ENCODE data around the gene CBX4. TPM values are rescaled to one million over a fixed set of nuclear protein-coding genes. Genes with fewer than 3 reads are reported as not detected.
A peak's percentile ranks its signal among the peaks of the same experiment; 100 is the strongest.
"Not testable (repeated sequence)": the region's sequence is repeated elsewhere in the genome, so short reads cannot be mapped to it uniquely, and the experiment has no call there.

The CBX4 gene
- total and polyA plus RNA-seq, 4 donors, result 2.5 to 13.4 (median 9.4) TPM

- WGBS, 2 donors, result 79 to 81% methylated on average over 10 of the region's 10 CpGs
- H3K9me3 ChIP-seq (ENCODE audit: control insufficient read depth, low read length); H3K27ac ChIP-seq (ENCODE audit: low read depth in 1 of 2, low read length in 2 of 2); ATAC-seq (ENCODE audit: low FRiP score); intact Hi-C loops (cut with DNase I); H3K36me3 ChIP-seq (ENCODE audit: control insufficient read depth in 1 of 2, insufficient read depth in 2 of 2, low read length in 1 of 2); DNase-seq; H3K4me3 ChIP-seq (ENCODE audit: low read length in 2 of 2); H3K27me3 ChIP-seq (ENCODE audit: control insufficient read depth in 1 of 2, insufficient read depth in 2 of 2, low read length in 1 of 2); H3K4me1 ChIP-seq (ENCODE audit: control insufficient read depth in 1 of 2, insufficient read depth in 2 of 2, low read length in 2 of 2): not testable (repeated sequence)
These were observed 13.9 kb upstream of the CBX4 start for GRCh38 chr17:79853168-79853567.

DNA sequence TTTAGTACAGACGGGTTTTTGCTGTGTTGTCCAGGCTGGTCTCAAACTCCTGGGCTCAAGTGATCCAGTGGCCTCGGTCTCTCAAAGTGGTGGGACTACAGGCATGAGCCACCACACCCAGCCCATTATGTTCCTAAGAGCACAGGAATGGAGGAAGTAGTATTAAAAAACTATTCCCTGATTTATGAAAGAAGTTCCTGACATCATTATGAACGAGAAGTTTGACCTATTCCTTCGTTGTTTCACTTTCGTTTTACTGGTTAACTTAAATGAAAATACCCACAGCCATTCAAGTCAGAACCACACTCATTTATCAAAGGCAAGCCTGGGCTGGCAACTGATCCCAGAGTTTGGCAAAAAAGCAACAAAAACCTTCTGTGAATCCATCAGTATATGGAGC lies 13.5 kb upstream of the CBX4 start:
- no peaks in the 10 kb centered on the region for H3K4me1 ChIP-seq (ENCODE audit: control insufficient read depth in 1 of 2, insufficient read depth in 2 of 2, low read length in 2 of 2)
- H3K9me3 ChIP-seq (ENCODE audit: control insufficient read depth, low read length), result no peaks in the 10 kb centered on the region
- no peak overlapping the region for H3K27ac ChIP-seq (ENCODE audit: low read depth in 1 of 2, low read length in 2 of 2)
- H3K27me3 ChIP-seq (ENCODE audit: control insufficient read depth in 1 of 2, insufficient read depth in 2 of 2, low read length in 1 of 2), result no peaks in the 10 kb centered on the region
- no peaks in the 10 kb centered on the region for H3K36me3 ChIP-seq (ENCODE audit: control insufficient read depth in 1 of 2, insufficient read depth in 2 of 2, low read length in 1 of 2)
- DNase-seq (no peak), ATAC-seq (ENCODE audit: low FRiP score) (peak; percentile 8)
- WGBS, 2 donors, result 1 to 3% methylated on average over 5 of the region's 5 CpGs
- no peak overlapping the region for H3K4me3 ChIP-seq (ENCODE audit: low read length in 2 of 2)
- intact Hi-C loops (cut with DNase I), result no loop called here

GRCh38 chr17:79851461-79851817 lies 12.2 kb upstream of the CBX4 start:
- Histone ChIP-seq H3K36me3 (ENCODE audit: control insufficient read depth in 1 of 2, insufficient read depth in 2 of 2, low read length in 1 of 2) (no peaks in the 10 kb centered on the region), H3K4me1 (ENCODE audit: control insufficient read depth in 1 of 2, insufficient read depth in 2 of 2, low read length in 2 of 2) (no peaks in the 10 kb centered on the region), H3K27me3 (ENCODE audit: control insufficient read depth in 1 of 2, insufficient read depth in 2 of 2, low read length in 1 of 2) (no peaks in the 10 kb centered on the region), H3K9me3 (ENCODE audit: control insufficient read depth, low read length) (no peaks in the 10 kb centered on the region), H3K4me3 (ENCODE audit: low read length in 2 of 2) (no peak overlapping the region), H3K27ac (ENCODE audit: low read depth in 1 of 2, low read length in 2 of 2) (no peak overlapping the region)
- ATAC-seq (ENCODE audit: low FRiP score), result no peak
- no peak for DNase-seq
- intact Hi-C loops (cut with DNase I), result no loop called here
- WGBS, 2 donors, result 79 to 80% methylated on average over 11 of the region's 11 CpGs

DNA sequence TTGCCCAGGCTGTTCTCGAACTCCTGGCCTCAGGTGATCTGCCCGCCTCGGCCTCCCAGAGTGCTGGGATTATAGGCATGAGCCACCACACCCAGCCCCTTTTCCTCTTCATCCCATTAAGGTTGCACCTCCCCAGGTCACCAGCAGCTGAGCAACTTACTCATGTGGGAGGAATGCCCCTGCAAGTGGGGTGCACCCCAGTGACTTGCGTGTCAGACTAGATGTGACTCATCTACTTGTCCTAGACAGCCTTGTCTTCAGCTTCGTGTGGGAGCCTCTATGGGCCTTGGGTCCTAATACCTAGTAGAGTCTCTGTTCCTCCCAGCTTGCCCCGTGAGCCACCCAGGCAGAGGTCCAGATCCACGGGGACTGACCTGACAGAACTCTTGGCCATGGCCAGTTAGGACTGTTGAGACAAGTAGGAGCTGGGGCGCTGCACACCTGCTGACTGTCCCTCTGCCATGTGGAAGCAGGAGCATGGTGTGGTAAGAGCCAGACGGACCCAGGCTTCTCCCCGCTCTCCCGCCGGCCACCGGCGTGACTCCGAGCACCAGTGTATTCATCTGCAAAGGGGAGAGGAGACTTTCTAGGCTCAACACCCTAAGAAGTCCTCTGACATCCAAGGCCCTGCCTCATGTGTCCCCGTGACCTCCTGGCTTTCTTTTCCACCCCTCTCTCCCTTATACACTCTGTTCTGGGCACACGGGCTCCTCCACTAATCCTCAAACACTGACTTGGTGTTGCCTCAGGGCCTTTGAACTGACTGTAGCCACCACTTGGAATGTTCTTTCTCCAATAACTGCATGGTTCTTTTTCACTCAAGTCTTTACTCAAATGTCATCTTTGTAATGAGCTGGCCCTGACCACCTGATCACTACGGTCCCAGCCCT lies 11.6 kb upstream of the CBX4 start:
- H3K27me3 ChIP-seq (ENCODE audit: control insufficient read depth in 1 of 2, insufficient read depth in 2 of 2, low read length in 1 of 2), result no peaks in the 10 kb centered on the region
- DNase-seq (no peak), ATAC-seq (ENCODE audit: low FRiP score) (no peak)
- H3K4me1 ChIP-seq (ENCODE audit: control insufficient read depth in 1 of 2, insufficient read depth in 2 of 2, low read length in 2 of 2), result no peaks in the 10 kb centered on the region
- H3K36me3 ChIP-seq (ENCODE audit: control insufficient read depth in 1 of 2, insufficient read depth in 2 of 2, low read length in 1 of 2), result no peaks in the 10 kb centered on the region
- intact Hi-C loops (cut with DNase I), result no loop called here
- H3K4me3 ChIP-seq (ENCODE audit: low read length in 2 of 2), result no peak overlapping the region
- 95% methylated on average over 18 of the region's 18 CpGs for WGBS, 2 donors
- no peak overlapping the region for H3K27ac ChIP-seq (ENCODE audit: low read depth in 1 of 2, low read length in 2 of 2)
- H3K9me3 ChIP-seq (ENCODE audit: control insufficient read depth, low read length), result no peaks in the 10 kb centered on the region

DNA sequence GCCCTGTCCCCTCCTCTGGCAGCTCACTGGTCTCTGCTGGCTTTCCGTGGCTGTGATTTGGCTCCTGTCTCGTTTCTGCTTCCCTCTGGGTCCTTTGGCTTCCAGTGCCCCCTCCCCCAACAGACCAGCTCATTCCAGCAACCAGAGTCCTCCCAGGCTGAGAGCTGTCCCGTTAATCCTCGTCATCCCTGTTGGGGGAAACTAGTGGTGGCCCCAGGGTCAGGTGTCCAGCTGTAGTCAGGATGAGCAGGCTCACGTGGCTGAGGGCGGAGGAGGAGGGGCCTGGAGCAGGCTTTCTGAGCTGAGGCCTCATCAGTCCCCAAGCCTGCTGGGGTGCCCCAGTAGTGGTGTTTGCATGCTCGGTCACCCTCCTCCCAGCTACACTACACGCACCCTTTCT lies 10.7 kb upstream of the CBX4 start:
- intact Hi-C loops (cut with DNase I), result no loop called here
- no peaks in the 10 kb centered on the region for H3K4me1 ChIP-seq (ENCODE audit: control insufficient read depth in 1 of 2, insufficient read depth in 2 of 2, low read length in 2 of 2)
- no peak for ATAC-seq (ENCODE audit: low FRiP score)

DNA sequence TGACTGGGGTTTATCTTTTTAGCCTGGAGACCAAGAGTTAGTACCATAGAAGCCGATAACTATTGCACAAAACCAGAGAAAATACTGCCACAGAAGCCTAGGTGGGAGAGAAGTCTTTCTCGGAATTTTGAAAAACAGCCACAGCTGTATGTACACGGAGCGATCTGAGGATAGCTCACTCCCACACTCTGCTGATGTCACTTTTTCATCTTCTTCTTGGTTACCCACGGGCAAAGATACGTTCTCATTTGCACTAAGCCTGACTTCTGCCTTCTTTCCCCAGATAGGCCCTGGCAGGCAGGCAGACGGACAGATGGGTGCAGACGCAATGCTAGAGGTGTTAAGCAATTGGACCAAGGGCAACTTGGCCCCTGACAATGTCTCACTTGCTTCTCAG lies 9.1 kb upstream of the CBX4 start:
- Histone ChIP-seq H3K4me1 (ENCODE audit: control insufficient read depth in 1 of 2, insufficient read depth in 2 of 2, low read length in 2 of 2) (no peaks in the 10 kb centered on the region), H3K9me3 (ENCODE audit: control insufficient read depth, low read length) (no peaks in the 10 kb centered on the region), H3K27me3 (ENCODE audit: control insufficient read depth in 1 of 2, insufficient read depth in 2 of 2, low read length in 1 of 2) (no peaks in the 10 kb centered on the region), H3K27ac (ENCODE audit: low read depth in 1 of 2, low read length in 2 of 2) (no peak overlapping the region), H3K36me3 (ENCODE audit: control insufficient read depth in 1 of 2, insufficient read depth in 2 of 2, low read length in 1 of 2) (no peaks in the 10 kb centered on the region), H3K4me3 (ENCODE audit: low read length in 2 of 2) (no peak overlapping the region)
- WGBS, 2 donors, result 93 to 95% methylated on average over 8 of the region's 8 CpGs
- intact Hi-C loops (cut with DNase I), result no loop called here
- ATAC-seq (ENCODE audit: low FRiP score) (no peak), DNase-seq (no peak)

More for the DNA sequence above, 10.7 kb upstream of the CBX4 start:
- Histone ChIP-seq H3K27ac (ENCODE audit: low read depth in 1 of 2, low read length in 2 of 2) (no peak overlapping the region), H3K27me3 (ENCODE audit: control insufficient read depth in 1 of 2, insufficient read depth in 2 of 2, low read length in 1 of 2) (no peaks in the 10 kb centered on the region), H3K9me3 (ENCODE audit: control insufficient read depth, low read length) (no peaks in the 10 kb centered on the region), H3K4me3 (ENCODE audit: low read length in 2 of 2) (no peak overlapping the region), H3K36me3 (ENCODE audit: control insufficient read depth in 1 of 2, insufficient read depth in 2 of 2, low read length in 1 of 2) (no peaks in the 10 kb centered on the region)
- 85% methylated on average over 8 of the region's 8 CpGs for WGBS, 2 donors
- DNase-seq, result no peak

DNA sequence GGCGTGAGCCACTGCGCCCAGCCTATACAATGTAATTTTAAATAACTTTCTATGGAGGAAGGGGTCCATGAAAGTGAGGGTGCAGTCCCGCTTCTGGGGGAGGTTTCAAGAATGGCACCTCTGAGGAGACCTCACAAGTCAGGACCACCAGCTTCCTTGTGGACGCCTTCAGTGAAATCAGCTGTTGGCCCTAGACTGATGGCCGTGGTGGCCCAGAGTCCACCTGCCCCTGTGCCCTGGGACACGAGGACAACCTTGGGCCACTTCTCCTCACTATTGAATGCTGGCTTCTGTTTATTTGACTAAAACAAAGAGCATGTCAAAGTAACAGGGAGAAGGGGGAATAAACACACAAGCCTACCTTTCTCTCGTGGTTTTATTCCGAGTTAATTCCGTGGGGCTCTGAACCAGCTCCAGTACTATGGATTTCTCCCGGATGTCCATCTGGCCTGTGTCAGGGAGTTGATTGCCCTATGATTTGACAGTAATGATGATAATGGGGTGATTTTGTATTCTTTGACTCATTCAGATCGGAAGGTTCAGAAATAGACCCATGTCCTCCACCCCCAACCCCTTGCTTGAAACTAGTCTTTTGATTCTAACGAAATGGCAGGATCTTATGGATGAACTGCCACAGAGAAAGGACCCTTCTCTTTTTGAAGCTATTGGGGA lies 8.6 kb upstream of the CBX4 start:
- ATAC-seq (ENCODE audit: low FRiP score) (no peak), DNase-seq (no peak)
- Histone ChIP-seq H3K4me3 (ENCODE audit: low read length in 2 of 2) (no peak overlapping the region), H3K36me3 (ENCODE audit: control insufficient read depth in 1 of 2, insufficient read depth in 2 of 2, low read length in 1 of 2) (no peaks in the 10 kb centered on the region), H3K27ac (ENCODE audit: low read depth in 1 of 2, low read length in 2 of 2) (no peak overlapping the region), H3K4me1 (ENCODE audit: control insufficient read depth in 1 of 2, insufficient read depth in 2 of 2, low read length in 2 of 2) (no peaks in the 10 kb centered on the region), H3K9me3 (ENCODE audit: control insufficient read depth, low read length) (no peaks in the 10 kb centered on the region), H3K27me3 (ENCODE audit: control insufficient read depth in 1 of 2, insufficient read depth in 2 of 2, low read length in 1 of 2) (no peaks in the 10 kb centered on the region)
- intact Hi-C loops (cut with DNase I), result no loop called here
- WGBS, 2 donors, result 83 to 86% methylated on average over 12 of the region's 12 CpGs

- Histone ChIP-seq H3K4me1 (ENCODE audit: control insufficient read depth in 1 of 2, insufficient read depth in 2 of 2, low read length in 2 of 2) (no peaks in the 10 kb centered on the region), H3K9me3 (ENCODE audit: control insufficient read depth, low read length) (no peaks in the 10 kb centered on the region), H3K27me3 (ENCODE audit: control insufficient read depth in 1 of 2, insufficient read depth in 2 of 2, low read length in 1 of 2) (no peaks in the 10 kb centered on the region), H3K4me3 (ENCODE audit: low read length in 2 of 2) (no peak overlapping the region), H3K36me3 (ENCODE audit: control insufficient read depth in 1 of 2, insufficient read depth in 2 of 2, low read length in 1 of 2) (no peaks in the 10 kb centered on the region), H3K27ac (ENCODE audit: low read depth in 1 of 2, low read length in 2 of 2) (no peak overlapping the region)
- ATAC-seq (ENCODE audit: low FRiP score) (no peak), DNase-seq (no peak)
- WGBS, 2 donors, result 72 to 79% methylated on average over 7 of the region's 7 CpGs
- intact Hi-C loops (cut with DNase I), result no loop called here
These were observed 6.3 kb upstream of the CBX4 start for GRCh38 chr17:79845601-79845949.
